MCF 10A (cell line): ENCODE results near the gene CD209. TPM values are rescaled to one million over a fixed set of nuclear protein-coding genes. Genes with fewer than 3 reads are reported as not detected.

Experiments used
- BruUV-seq: library from RNA; stranded (reverse); fragments of 400-500 nt; replicated peaks from 2 replicates; lab custom pipeline; 2021; lab: Mats Ljungman, UMichigan
- CTCF ChIA-PET: fragments of 300-600 bp; sonication (Branson Sonifier 250); formaldehyde crosslinking; extraction: SDS; loops from one replicate; lab custom pipeline; 2021; ENCODE audit warnings: antibody characterized with exemption, inconsistent platforms; lab: Yijun Ruan, JAX
- POLR2A ChIA-PET: fragments of 300-600, 350-650 bp; sonication (Branson Sonifier 250); formaldehyde crosslinking; extraction: SDS; loops from one replicate; lab custom pipeline; 2020; ENCODE audit warnings: antibody characterized with exemption, inconsistent platforms; lab: Yijun Ruan, JAX
- DNase-seq: peaks from one replicate; pipeline ENCODE4 v3.0.0-alpha.2; 2018; ENCODE audit not compliant: unreplicated experiment
- H3K27ac Mint-ChIP-seq: one replicate; pipeline ENCODE4 v1.8.0; 2022; ENCODE audit warnings: mild to moderate bottlenecking, low read depth, mixed read lengths; ENCODE audit not compliant: unreplicated experiment
- H3K27me3 Mint-ChIP-seq: one replicate; pipeline ENCODE4 v1.8.0; 2022; ENCODE audit warnings: mixed read lengths; ENCODE audit not compliant: insufficient read depth, unreplicated experiment
- H3K36me3 Mint-ChIP-seq: one replicate; pipeline ENCODE4 v1.8.0; 2022; ENCODE audit warnings: mild to moderate bottlenecking, moderate library complexity, mixed read lengths; ENCODE audit not compliant: insufficient read depth, unreplicated experiment
- H3K4me1 Mint-ChIP-seq: one replicate; pipeline ENCODE4 v1.8.0; 2022; ENCODE audit warnings: mixed read lengths; ENCODE audit not compliant: insufficient read depth, unreplicated experiment
- H3K4me3 Mint-ChIP-seq: one replicate; pipeline ENCODE4 v1.8.0; 2022; ENCODE audit warnings: mild to moderate bottlenecking, moderate library complexity, mixed read lengths; ENCODE audit not compliant: unreplicated experiment
- H3K9me3 Mint-ChIP-seq: one replicate; pipeline ENCODE4 v1.8.0; 2022; ENCODE audit warnings: mixed read lengths; ENCODE audit not compliant: unreplicated experiment
- intact Hi-C: fragments of 100-400 bp; cut with micrococcal nuclease; formaldehyde crosslinking; loops from 2 replicates; pipeline ENCODE4 v1.14.1; 2022
- total RNA-seq: library from RNA; stranded (reverse); gene quantifications from 2 replicates; pipeline ENCODE4 v1.2.3, GENCODE V29; 2022
- TF ChIP-seq, protein P1 (sequence below): fragments of 200-600 bp; IDR thresholded peaks from one replicate; pipeline ENCODE4 v1.8.0; 2022; ENCODE audit warnings: antibody characterized with exemption, mild to moderate bottlenecking; ENCODE audit not compliant: unreplicated experiment

Gene CD209
- total RNA-seq, 1 experiment from 2014 or later, result not detected

DNA sequence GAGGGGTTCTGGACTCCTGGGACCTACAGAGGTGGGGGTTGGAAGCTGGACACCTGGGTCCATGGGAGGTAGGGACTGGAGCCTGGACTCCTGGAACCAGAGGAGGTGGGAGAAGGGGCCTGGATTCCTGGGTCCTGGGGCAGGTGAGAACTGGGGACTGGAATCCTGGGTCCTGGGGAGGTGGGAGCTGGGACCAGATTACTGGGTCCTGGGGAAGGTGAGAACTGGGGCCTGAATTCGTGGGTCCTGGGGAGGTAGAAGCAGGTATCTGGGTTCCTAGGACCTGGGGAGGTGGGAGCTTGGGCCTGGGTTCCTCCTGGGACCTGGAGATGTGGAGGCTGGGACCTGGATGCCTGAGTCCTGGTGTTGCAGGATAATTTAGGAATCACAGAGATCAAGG lies 16.4 kb upstream of the CD209 start:
- no TSS peak for BruUV-seq
- intact Hi-C loops, result no loop called here
- Mint-ChIP-seq H3K9me3 (peaks cover 9% of the 10 kb centered on the region), H3K4me3 (no peak overlapping the region), H3K27ac (no peak overlapping the region), H3K4me1 (no peaks in the 10 kb centered on the region), H3K27me3 (peaks cover 50% of the 10 kb centered on the region), H3K36me3 (no peaks in the 10 kb centered on the region)
- DNase-seq, result no peak
- ChIA-PET POLR2A (no interaction called here), CTCF (interaction anchor here (1.7 kb wide), 1 partner anchor 83 kb away, joined by 6 read pairs; the partner anchor contains the start of gene TRAPPC5)
- TF ChIP-seq, protein P1, sequence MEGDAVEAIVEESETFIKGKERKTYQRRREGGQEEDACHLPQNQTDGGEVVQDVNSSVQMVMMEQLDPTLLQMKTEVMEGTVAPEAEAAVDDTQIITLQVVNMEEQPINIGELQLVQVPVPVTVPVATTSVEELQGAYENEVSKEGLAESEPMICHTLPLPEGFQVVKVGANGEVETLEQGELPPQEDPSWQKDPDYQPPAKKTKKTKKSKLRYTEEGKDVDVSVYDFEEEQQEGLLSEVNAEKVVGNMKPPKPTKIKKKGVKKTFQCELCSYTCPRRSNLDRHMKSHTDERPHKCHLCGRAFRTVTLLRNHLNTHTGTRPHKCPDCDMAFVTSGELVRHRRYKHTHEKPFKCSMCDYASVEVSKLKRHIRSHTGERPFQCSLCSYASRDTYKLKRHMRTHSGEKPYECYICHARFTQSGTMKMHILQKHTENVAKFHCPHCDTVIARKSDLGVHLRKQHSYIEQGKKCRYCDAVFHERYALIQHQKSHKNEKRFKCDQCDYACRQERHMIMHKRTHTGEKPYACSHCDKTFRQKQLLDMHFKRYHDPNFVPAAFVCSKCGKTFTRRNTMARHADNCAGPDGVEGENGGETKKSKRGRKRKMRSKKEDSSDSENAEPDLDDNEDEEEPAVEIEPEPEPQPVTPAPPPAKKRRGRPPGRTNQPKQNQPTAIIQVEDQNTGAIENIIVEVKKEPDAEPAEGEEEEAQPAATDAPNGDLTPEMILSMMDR, result no peak

DNA sequence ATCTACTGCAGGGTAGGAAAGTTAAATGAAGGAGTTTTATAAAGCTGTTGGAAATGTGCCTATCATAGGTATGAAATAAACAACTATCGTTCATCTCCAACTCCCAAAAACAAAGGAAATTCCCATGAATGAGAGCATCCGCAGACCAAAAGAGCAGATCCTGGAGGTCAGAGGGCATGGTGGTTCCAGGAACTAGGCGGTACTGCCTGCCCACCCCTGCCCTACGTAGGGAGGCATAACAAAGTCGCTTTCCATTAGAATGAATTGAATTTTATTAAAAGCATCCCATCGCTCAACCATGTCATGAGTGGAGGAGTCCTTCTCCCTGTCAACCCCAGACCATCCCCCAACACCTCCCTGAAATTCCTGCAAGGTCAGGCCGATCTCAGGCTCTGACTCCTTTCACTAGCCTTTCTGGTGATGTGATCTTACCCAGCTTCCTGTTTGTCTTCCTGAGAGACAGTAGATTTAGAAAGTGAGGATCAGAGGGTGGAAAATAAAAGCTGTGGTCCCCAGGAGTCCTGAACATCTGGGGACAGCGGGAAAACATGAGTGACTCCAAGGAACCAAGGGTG lies 15.5 kb upstream of the CD209 start, which contains the start of gene CLEC4M:
Gene CLEC4M (plus strand): TSS at position 525 of the 575 bp plus-strand sequence. CDS start 24 bp downstream, at position 549.
- POLR2A ChIA-PET, result interaction anchor here (0.6 kb wide), 1 partner anchor 77 kb away, joined by 5 read pairs; no protein-coding TSS in a partner anchor
- CTCF ChIA-PET, result interaction anchor here (1.7 kb wide), 1 partner anchor 82 kb away, joined by 6 read pairs; the partner anchor contains the start of gene TRAPPC5
- Mint-ChIP-seq H3K4me3 (no peak within 1 kb of the TSS), H3K9me3 (peaks cover 9% of the 10 kb centered on the region), H3K36me3 (no peaks in the 10 kb centered on the region), H3K27me3 (peaks cover 41% of the 10 kb centered on the region), H3K4me1 (no peaks in the 10 kb centered on the region), H3K27ac (no peak within 1 kb of the TSS)
- no TSS peak for BruUV-seq
- intact Hi-C loops, result no loop called here
- no peak for DNase-seq
- TF ChIP-seq, protein P1, result no peak

- H3K4me1 Mint-ChIP-seq, result no peaks in the 10 kb centered on the region
- H3K9me3 Mint-ChIP-seq, result peaks cover 9% of the 10 kb centered on the region
- no peaks in the 10 kb centered on the region for H3K36me3 Mint-ChIP-seq
- intact Hi-C loops, result no loop called here
- H3K27me3 Mint-ChIP-seq, result peaks cover 21% of the 10 kb centered on the region
- no peak overlapping the region for H3K4me3 Mint-ChIP-seq
- TF ChIP-seq, protein P1, result no peak
- no TSS peak for BruUV-seq
- CTCF ChIA-PET, result no interaction called here
- no peak overlapping the region for H3K27ac Mint-ChIP-seq
- DNase-seq, result no peak
- POLR2A ChIA-PET, result no interaction called here
These were observed 11.8 kb upstream of the CD209 start for GRCh38 chr19:7759156-7759555.

GRCh38 chr19:7757358-7757757 lies 10.0 kb upstream of the CD209 start:
- Mint-ChIP-seq H3K9me3 (peaks cover 9% of the 10 kb centered on the region), H3K4me1 (no peaks in the 10 kb centered on the region), H3K27me3 (peaks cover 3% of the 10 kb centered on the region), H3K4me3 (no peak overlapping the region), H3K27ac (no peak overlapping the region), H3K36me3 (no peaks in the 10 kb centered on the region)
- BruUV-seq, result no TSS peak
- ChIA-PET POLR2A (interaction anchor here (0.8 kb wide), 1 partner anchor 42 kb away, joined by 3 read pairs; no protein-coding TSS in a partner anchor), CTCF (interaction anchor here (0.6 kb wide), 1 partner anchor 465 kb away, joined by 3 read pairs; no protein-coding TSS in a partner anchor)
- DNase-seq, result no peak
- TF ChIP-seq, protein P1, result no peak
- intact Hi-C loops, result no loop called here
